Esophagus muscularis mucosa (tissue), 4 donors: ENCODE measurements around the gene CCDC183. TPM values are rescaled to one million over a fixed set of nuclear protein-coding genes. Genes with fewer than 3 reads are reported as not detected.
"Not testable (repeated sequence)": the region's sequence is repeated elsewhere in the genome, so short reads cannot be mapped to it uniquely, and the experiment has no call there.

Experiments
- DNase-seq: peaks from one replicate; pipeline ENCODE4 v3.0.0-alpha.2; 2017; ENCODE audit errors: extremely low spot score
- H3K27ac ChIP-seq, 4 donors: fragments of 200-600 bp; sonication (generic); replicated peaks in 1 of 4; 1 replicate in 3 of 4; 2 replicates in 1 of 4; pipeline ENCODE4 v1.5.1; 2016 to 2019; ENCODE audit warnings: mild to moderate bottlenecking in 1 of 4
- H3K27me3 ChIP-seq, 4 donors: fragments of 200-600 bp; sonication (generic); one replicate each; pipeline versions ENCODE4 v1.5.1 to v1.6.0; 2016 to 2019
- H3K36me3 ChIP-seq, 4 donors: fragments of 200-600 bp; sonication (generic); one replicate each; pipeline ENCODE4 v1.5.1; 2016 to 2019
- H3K4me1 ChIP-seq, 4 donors: fragments of 200-600 bp; sonication (generic); one replicate each; pipeline ENCODE4 v1.5.1; 2016 to 2019
- H3K4me3 ChIP-seq, 4 donors: fragments of 200-600 bp; sonication (generic); 1 replicate in 2 of 4; 2 replicates in 2 of 4; pipeline ENCODE4 v1.5.1; 2016 to 2019; ENCODE audit warnings: mild to moderate bottlenecking in 4 of 4, moderate library complexity in 1 of 4
- H3K9me3 ChIP-seq, 4 donors: fragments of 200-600 bp; sonication (generic); 1 replicate in 3 of 4; 2 replicates in 1 of 4; pipeline ENCODE4 v1.5.1; 2016 to 2019
- CTCF ChIP-seq, 3 experiments: fragments of 200-600 bp in 2 of 3; fragments of 450-650 bp in 1 of 3; sonication (generic) in 2 of 3; IDR thresholded peaks; one replicate each; pipeline ENCODE4 v1.5.1; 2017 to 2019; ENCODE audit warnings: antibody characterized with exemption in 3 of 3, mild to moderate bottlenecking in 2 of 3, moderate library complexity in 1 of 3
- EP300 ChIP-seq: sonication (generic); formaldehyde crosslinking; IDR thresholded peaks from one replicate; pipeline ENCODE4 v1.6.1; 2017; ENCODE audit warnings: antibody characterized with exemption
- POLR2A ChIP-seq: fragments of 450-650 bp; IDR thresholded peaks from one replicate; pipeline ENCODE4 v1.6.1; 2017; ENCODE audit warnings: antibody characterized with exemption, moderate library complexity, mild to moderate bottlenecking, low read depth
- POLR2AphosphoS5 ChIP-seq, 2 donors: sonication (generic); formaldehyde crosslinking; IDR thresholded peaks; one replicate each; pipeline ENCODE4 v1.6.1; 2017; ENCODE audit warnings: antibody characterized with exemption in 2 of 2
- WGBS: methylation state at CpG from one replicate; pipeline ENCODE4 v1.1.5; 2018; 5-methylcytosine and 5-hydroxymethylcytosine counted together
- intact Hi-C: fragments of 100-400 bp; cut with DNase I; formaldehyde crosslinking; loops from one replicate; pipeline ENCODE4 v1.15.1; 2023
- total RNA-seq, 4 donors: library from RNA; depleted of rRNA; stranded (reverse); fragments of >200 nt; gene quantifications; one replicate each; pipeline versions ENCODE4 v1.1.0 to v1.2.1, GENCODE V29; 2016

CCDC183 gene
- total RNA-seq, 4 donors from 2014 or later: 0.33 to 2.5 (median 1.4) TPM

GRCh38 chr9:136838314-136839228 lies 42.4 kb downstream of the CCDC183 start:
- intact Hi-C loops: no loop called here
- Histone ChIP-seq H3K4me3 (no peak overlapping the region), H3K27me3 (peaks cover 0 to 10% (median 4%) of the 10 kb centered on the region in 4 donors), H3K9me3 (no peaks in the 10 kb centered on the region), H3K27ac (no peak overlapping the region), H3K36me3 (peaks cover 1 to 70% (median 57%) of the 10 kb centered on the region in 4 donors), H3K4me1 (peaks cover 25 to 34% (median 32%) of the 10 kb centered on the region in 4 donors)
- WGBS: 79% methylated on average over 10 of the region's 29 CpGs
- no peak for DNase-seq
- TF ChIP-seq EP300 (no peak), CTCF (IDR thresholded peaks at IDR 0.05) (no peak), POLR2AphosphoS5 (IDR thresholded peaks at IDR 0.05) (no peak), POLR2A (no peak)

GRCh38 chr9:136839229-136840139 lies 43.3 kb downstream of the CCDC183 start:
- Histone ChIP-seq H3K27me3 (peaks cover 4 to 19% (median 12%) of the 10 kb centered on the region in 4 donors), H3K4me3 (no peak overlapping the region), H3K27ac (no peak overlapping the region), H3K36me3 (peaks cover 0 to 64% (median 55%) of the 10 kb centered on the region in 4 donors), H3K4me1 (peaks cover 32 to 43% (median 41%) of the 10 kb centered on the region in 4 donors), H3K9me3 (no peaks in the 10 kb centered on the region)
- no peak for TF ChIP-seq POLR2AphosphoS5 (IDR thresholded peaks at IDR 0.05)
- no peak for TF ChIP-seq CTCF (IDR thresholded peaks at IDR 0.05)
- no peak for TF ChIP-seq POLR2A
- no peak for TF ChIP-seq EP300
- DNase-seq: no peak
- intact Hi-C loops: no loop called here
- 68% methylated on average over 3 of the region's 36 CpGs for WGBS

- DNase-seq: no peak
- Histone ChIP-seq H3K4me1 (peaks cover 32 to 49% (median 46%) of the 10 kb centered on the region in 4 donors), H3K27me3 (peaks cover 4 to 25% (median 16%) of the 10 kb centered on the region in 4 donors), H3K9me3 (no peaks in the 10 kb centered on the region), H3K4me3 (no peak overlapping the region), H3K27ac (no peak overlapping the region), H3K36me3 (peaks cover 0 to 61% (median 52%) of the 10 kb centered on the region in 4 donors)
- intact Hi-C loops: no loop called here
- TF ChIP-seq EP300 (no peak), CTCF (IDR thresholded peaks at IDR 0.05) (no peak), POLR2A (no peak), POLR2AphosphoS5 (IDR thresholded peaks at IDR 0.05) (no peak)
- 92% methylated on average over 17 of the region's 32 CpGs for WGBS
Observed at GRCh38 chr9:136840140-136840876, 44.2 kb downstream of the CCDC183 start.

- intact Hi-C loops: no loop called here
- peaks cover 0 to 53% (median 45%) of the 10 kb centered on the region in 4 donors for H3K36me3 ChIP-seq
- no peak overlapping the region for H3K4me3 ChIP-seq
- H3K27me3 ChIP-seq: peaks cover 4 to 33% (median 23%) of the 10 kb centered on the region in 4 donors
- no peak for TF ChIP-seq EP300
- no peak for TF ChIP-seq POLR2A
- no peak for TF ChIP-seq CTCF (IDR thresholded peaks at IDR 0.05)
- TF ChIP-seq POLR2AphosphoS5 (IDR thresholded peaks at IDR 0.05): no peak
- 64% methylated on average over 16 of the region's 28 CpGs for WGBS
- no peaks in the 10 kb centered on the region for H3K9me3 ChIP-seq
- DNase-seq: no peak
- H3K4me1 ChIP-seq: peaks cover 32 to 57% (median 53%) of the 10 kb centered on the region in 4 donors
- H3K27ac ChIP-seq: no peak overlapping the region
Observed at GRCh38 chr9:136840877-136841645, 44.9 kb downstream of the CCDC183 start.

- Histone ChIP-seq H3K4me1 (peaks cover 36 to 64% (median 60%) of the 10 kb centered on the region in 4 donors), H3K4me3 (peak overlapping the region; percentile 48 to 65 (median 49)), H3K27ac (peak overlapping the region in 1 of 4 donors; percentile 66), H3K27me3 (peaks cover 4 to 40% (median 25%) of the 10 kb centered on the region in 4 donors), H3K36me3 (peaks cover 0 to 46% (median 38%) of the 10 kb centered on the region in 4 donors)
- DNase-seq, H3K9me3 ChIP-seq, intact Hi-C loops: not testable (repeated sequence)
- WGBS: 60% methylated on average over 1 of the region's 16 CpGs
Observed at GRCh38 chr9:136841646-136842379, 45.7 kb downstream of the CCDC183 start.
